Endometrial microvascular endothelial cells (primary cell): ENCODE results near the gene CORO2A. TPM values are rescaled to one million over a fixed set of nuclear protein-coding genes. Genes with fewer than 3 reads are reported as not detected.

Experiments
- in situ Hi-C: cut with HindIII; loops from 2 replicates; pipeline ENCODE4 v1.10.0; 2017; ENCODE audit warnings: low sequenced_read_pairs, low pct_unique_long_range_greater_than_20kb; ENCODE audit errors: inconsistent ontology term
- total RNA-seq: library from RNA; depleted of rRNA; stranded (reverse); fragments of >200 nt; gene quantifications from one replicate; pipeline ENCODE4 v1.2.3, GENCODE V29; 2015; ENCODE audit errors: inconsistent ontology term

Gene CORO2A
- total RNA-seq, 1 donor from 2014 or later = 3.0 TPM

DNA sequence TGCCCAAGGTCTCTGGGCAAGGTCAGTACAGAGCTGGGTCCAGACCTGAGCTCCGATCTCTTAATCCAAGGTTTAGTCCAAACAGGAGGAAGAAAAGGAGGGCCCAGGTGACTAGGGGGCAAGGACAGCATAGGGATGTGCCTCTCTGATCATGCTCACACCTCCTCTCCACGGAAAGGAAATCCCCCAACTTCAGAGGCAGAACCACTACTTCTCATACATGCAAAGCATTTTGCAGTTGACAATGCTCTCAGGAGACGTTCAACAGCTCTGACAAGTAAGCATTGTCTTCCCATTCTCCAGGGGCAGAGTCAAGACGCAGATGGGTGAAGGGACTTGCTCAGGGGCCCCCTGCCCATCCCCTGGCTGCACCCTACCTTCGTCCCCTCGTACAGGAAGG, 8.7 kb upstream of the CORO2A start:
- in situ Hi-C loops = no loop called here

GRCh38 chr9:98199388-98200033, 7.1 kb upstream of the CORO2A start:
- in situ Hi-C loops = no loop called here

DNA sequence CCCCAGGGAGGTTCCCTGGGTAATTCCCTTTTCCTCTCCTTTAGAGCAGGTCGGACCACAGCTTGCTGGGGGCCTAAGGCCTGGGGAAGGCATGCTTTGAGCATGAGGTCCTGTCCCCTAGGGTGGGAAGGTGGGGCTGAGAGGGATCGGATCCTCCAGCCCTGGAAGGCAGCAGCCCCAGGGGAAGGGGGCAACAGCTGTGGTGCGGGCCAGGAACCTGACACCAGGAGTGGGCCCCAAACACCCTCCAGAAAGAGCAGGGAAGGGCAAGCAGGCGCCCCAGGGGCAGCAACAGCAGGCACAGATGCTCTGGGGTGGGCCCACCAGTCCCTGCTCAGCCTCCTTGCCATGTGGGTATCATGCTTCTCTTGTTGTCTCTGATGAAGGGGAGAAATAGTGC, 3.2 kb upstream of the CORO2A start:
- in situ Hi-C loops = no loop called here

GRCh38 chr9:98193336-98193944, 1.0 kb upstream of the CORO2A start:
- in situ Hi-C loops = no loop called here

- in situ Hi-C loops = no loop called here
These were observed 550 bp downstream of the CORO2A start for GRCh38 chr9:98191671-98192502.

DNA sequence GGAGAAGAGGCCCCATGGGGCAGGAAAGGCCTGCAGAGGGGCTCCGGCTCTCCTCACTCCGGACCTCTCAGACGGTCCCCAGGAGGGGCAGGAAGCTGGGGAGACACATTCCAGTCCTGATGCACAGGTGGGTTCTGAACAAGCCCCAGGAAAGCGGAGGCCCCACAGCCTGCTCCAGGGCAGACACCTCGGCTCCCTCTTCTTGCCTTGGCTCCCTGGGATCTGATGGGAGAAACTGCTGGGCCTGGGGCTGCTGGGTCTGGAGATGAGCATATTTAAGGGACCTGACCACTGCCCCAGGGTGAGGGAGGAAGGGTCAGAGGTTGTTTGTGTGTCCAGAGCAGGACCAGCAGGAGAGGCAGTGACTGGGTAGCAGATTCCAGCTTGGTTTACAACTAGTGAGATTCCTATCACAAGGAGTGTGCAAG, 1.2 kb downstream of the CORO2A start:
- in situ Hi-C loops = no loop called here

DNA sequence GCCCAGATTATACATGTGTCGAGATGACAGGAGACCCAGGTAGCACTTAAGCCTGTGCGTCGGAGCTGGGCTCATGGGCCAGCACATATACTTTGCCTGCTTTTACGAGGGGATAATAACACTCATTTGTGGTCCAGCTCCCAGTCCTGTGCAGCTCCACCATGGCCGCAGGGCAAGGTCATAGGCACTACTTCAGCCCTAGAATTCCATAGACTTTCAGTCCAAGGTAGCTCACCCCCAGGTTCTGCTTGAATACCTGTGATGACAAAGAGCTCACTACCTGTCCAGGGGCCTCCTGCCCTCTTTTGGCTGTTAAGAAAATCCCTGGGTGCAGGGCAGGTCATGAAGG, 1.7 kb downstream of the CORO2A start:
- in situ Hi-C loops = no loop called here

DNA sequence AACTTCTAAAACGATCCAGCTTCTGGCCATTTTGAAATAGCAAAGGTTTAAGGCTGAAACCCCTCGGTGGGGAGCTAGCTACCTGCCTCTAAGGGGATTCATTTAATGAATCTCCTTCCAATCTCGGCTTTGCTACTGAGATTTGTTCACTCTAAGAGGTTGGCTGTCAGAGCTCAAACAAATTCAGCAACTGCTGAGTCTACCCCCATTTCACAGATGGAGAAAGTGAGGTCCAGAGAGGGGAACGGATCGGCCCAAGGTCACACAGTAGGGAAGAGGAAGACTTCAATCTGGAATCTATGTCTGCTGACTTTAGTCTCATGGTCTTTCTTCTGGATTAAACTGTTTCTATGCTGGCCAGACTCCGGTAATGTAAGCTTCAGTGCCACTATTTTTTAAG, 3.0 kb downstream of the CORO2A start:
- in situ Hi-C loops = no loop called here

DNA sequence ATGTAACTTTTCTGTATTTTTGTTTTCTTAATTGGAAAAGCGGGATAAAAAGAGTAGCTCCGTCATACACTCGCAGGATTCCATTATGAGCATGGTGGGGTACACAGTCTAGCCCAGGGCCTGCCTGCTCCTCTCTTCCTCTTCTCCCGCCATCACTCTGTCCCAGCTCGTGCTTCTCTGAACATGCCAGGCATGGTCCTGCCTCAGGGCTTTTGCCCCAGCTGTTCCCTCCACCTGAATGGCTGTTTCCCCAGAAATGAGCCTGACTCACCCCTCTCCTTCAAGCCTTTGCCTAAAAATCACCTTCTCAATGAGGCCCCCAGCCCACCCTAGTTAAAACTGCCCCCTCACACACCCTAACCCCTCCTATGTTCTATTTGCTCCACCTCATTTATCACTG, 4.5 kb downstream of the CORO2A start:
- in situ Hi-C loops = no loop called here

DNA sequence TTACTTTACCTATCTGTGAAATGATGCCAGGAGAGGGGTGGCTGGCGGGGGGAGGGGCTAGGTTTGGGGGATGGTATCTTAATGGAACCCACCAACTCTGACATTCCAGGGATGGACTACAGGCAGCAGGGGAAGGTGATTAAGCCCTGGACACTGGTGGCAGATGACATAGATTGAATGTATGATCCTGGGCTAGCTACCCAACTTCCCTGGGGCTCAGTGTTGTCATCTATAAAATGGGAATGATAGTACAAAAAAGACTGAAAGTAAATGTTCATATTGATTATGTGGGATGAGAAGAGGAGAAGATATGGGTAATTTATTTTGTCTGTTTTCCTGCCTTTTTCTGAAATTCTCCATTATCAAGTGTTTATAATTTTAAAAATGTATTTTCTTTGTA, 6.2 kb downstream of the CORO2A start:
- in situ Hi-C loops = no loop called here

GRCh38 chr9:98185611-98186171, 6.7 kb downstream of the CORO2A start:
- in situ Hi-C loops = no loop called here

DNA sequence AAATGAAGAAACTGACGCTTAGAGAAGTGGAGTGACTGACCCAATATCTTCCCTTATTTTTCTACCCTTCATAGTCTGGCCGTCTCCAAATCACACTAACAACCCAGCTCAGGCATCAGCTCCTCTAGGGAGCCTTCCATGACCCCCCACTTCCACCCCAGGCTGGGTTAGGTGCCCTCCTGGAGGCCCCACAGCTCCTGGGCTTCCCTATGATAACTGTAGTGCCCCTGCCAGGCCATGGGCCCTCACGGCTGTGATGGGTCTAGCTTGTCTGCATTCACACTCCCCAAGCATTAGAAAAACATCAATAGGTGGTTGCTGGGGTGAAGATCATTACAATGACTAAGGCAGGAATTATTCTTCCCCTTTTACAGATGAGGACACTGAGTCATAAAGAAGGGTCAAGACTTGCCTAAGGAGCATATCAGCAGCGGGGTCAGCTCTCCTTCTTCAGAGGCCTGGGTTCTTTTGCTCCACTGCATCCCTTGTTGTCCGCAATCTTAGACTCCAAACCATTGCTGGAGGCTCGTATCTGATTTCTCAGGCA, 7.3 kb downstream of the CORO2A start:
- in situ Hi-C loops = no loop called here

DNA sequence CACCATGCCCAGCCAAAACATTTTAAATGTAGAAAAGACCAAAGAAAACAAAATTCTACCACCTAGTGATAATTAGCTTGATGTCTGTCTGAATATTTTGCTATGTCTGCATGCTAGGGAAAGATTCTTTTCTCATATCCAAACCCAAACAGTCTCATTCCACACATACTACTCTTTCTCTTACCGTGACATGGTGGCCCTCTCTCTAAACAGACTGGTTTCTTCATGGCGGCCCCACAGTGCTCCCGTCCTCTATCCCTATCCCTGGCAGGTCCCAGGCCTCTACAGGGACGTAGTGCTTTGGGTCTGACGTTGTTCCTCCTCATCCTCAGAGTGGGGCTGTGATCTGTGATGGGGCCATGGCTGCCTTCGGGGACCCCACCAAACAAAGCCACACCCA, 8.1 kb downstream of the CORO2A start:
- in situ Hi-C loops = no loop called here

GRCh38 chr9:98182889-98183599, 9.4 kb downstream of the CORO2A start:
- in situ Hi-C loops = no loop called here

- in situ Hi-C loops = no loop called here
These were observed 10.2 kb downstream of the CORO2A start for GRCh38 chr9:98182069-98182820.

GRCh38 chr9:98181746-98182068, 10.7 kb downstream of the CORO2A start:
- in situ Hi-C loops = no loop called here

DNA sequence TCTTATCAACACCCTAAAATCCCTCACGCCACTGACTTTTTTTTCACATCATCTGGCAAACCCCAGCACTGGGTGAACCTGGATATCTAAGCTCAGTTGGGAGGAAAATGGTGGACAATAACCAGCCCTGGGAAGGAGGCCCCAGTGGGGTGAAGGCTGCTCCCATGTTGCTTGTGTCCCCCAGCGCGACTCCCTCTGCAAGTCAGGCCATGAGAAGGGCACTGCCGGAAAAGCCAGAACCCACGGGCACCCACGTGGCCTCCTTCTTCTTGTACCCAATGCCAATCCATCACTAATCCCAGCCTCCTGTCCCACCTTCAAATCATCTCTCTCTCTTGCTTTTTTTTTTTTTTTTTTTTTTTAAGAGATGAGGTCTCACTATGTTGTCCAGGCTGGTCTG, 11.4 kb downstream of the CORO2A start:
- in situ Hi-C loops = no loop called here
